Neuronal stem cell (in vitro differentiated cells): ENCODE results near the gene HOXA7.

Experiments used
- DNase-seq: peaks from one replicate; pipeline ENCODE4 v3.0.0-alpha.2; 2013; ENCODE audit warnings: low spot score
- H2AFZ ChIP-seq: one replicate; pipeline ENCODE4 v1.6.1; 2013; ENCODE audit warnings: mild to moderate bottlenecking, low read length, inconsistent platforms
- H2AK5ac ChIP-seq: 2 replicates; pipeline ENCODE4 v1.6.1; 2013; ENCODE audit warnings: low read depth, mild to moderate bottlenecking, inconsistent platforms, low read length, moderate library complexity, mixed read lengths
- H2BK120ac ChIP-seq: 2 replicates; pipeline ENCODE4 v1.6.1; 2013; ENCODE audit warnings: low read depth, mild to moderate bottlenecking, inconsistent platforms, low read length, moderate library complexity, mixed read lengths
- H2BK12ac ChIP-seq: one replicate; pipeline ENCODE4 v1.6.1; 2013; ENCODE audit warnings: low read length, inconsistent platforms
- H2BK15ac ChIP-seq: 2 replicates; pipeline ENCODE4 v1.6.1; 2013; ENCODE audit warnings: mild to moderate bottlenecking, low read length, inconsistent platforms, mixed read lengths
- H2BK5ac ChIP-seq: one replicate; pipeline ENCODE4 v1.6.1; 2013; ENCODE audit warnings: inconsistent platforms, mild to moderate bottlenecking, low read length, moderate library complexity
- H3K14ac ChIP-seq: one replicate; pipeline ENCODE4 v1.6.1; 2013; ENCODE audit warnings: low read length, inconsistent platforms
- H3K18ac ChIP-seq: 2 replicates; pipeline ENCODE4 v1.6.1; 2013; ENCODE audit warnings: low read length, inconsistent platforms
- H3K23ac ChIP-seq: 2 replicates; pipeline ENCODE4 v1.6.1; 2013; ENCODE audit warnings: low read depth, mild to moderate bottlenecking, mixed read lengths, low read length, inconsistent platforms; ENCODE audit not compliant: poor library complexity
- H3K27ac ChIP-seq: replicated peaks from 3 replicates; pipeline ENCODE4 v1.5.1; 2013; ENCODE audit warnings: low read length, inconsistent platforms
- H3K27me3 ChIP-seq, 3 experiments: 2 replicates each; pipeline ENCODE4 v1.6.1; 2013; ENCODE audit warnings: low read length in 3 of 3, mild to moderate bottlenecking in 2 of 3, inconsistent platforms in 1 of 3, low read depth in 1 of 3, mixed read lengths in 1 of 3, moderate library complexity in 1 of 3; ENCODE audit not compliant: control insufficient read depth in 3 of 3, insufficient read depth in 3 of 3
- H3K36me3 ChIP-seq, 2 donors: replicated peaks in 1 of 2; 2 replicates each; pipeline ENCODE4 v1.6.1; 2013; ENCODE audit warnings: low read length in 2 of 2; ENCODE audit not compliant: control insufficient read depth in 2 of 2, insufficient read depth in 2 of 2
- H3K4ac ChIP-seq: 2 replicates; pipeline ENCODE4 v1.6.1; 2013; ENCODE audit warnings: inconsistent platforms, mild to moderate bottlenecking, low read length, moderate library complexity
- H3K4me1 ChIP-seq, 2 donors: 1 replicate in 1 of 2; 2 replicates in 1 of 2; pipeline ENCODE4 v1.6.1; 2013; ENCODE audit warnings: low read length in 2 of 2, low read depth in 1 of 2; ENCODE audit not compliant: control insufficient read depth in 2 of 2, insufficient read depth in 1 of 2
- H3K4me2 ChIP-seq: one replicate; pipeline ENCODE4 v1.6.1; 2013; ENCODE audit warnings: mild to moderate bottlenecking, low read length, inconsistent platforms; ENCODE audit not compliant: insufficient read depth, poor library complexity, severe bottlenecking
- H3K4me3 ChIP-seq, 2 donors: 2 replicates each; pipeline ENCODE4 v1.5.1; 2013; ENCODE audit warnings: low read length in 2 of 2, mild to moderate bottlenecking in 2 of 2, inconsistent platforms in 1 of 2, moderate library complexity in 1 of 2
- H3K79me1 ChIP-seq: one replicate; pipeline ENCODE4 v1.6.1; 2013; ENCODE audit warnings: low read depth, mild to moderate bottlenecking, inconsistent platforms, low read length, moderate library complexity
- H3K9ac ChIP-seq: one replicate; pipeline ENCODE4 v1.6.1; 2013; ENCODE audit warnings: mild to moderate bottlenecking, low read depth, low read length, inconsistent platforms; ENCODE audit not compliant: poor library complexity
- H3K9me3 ChIP-seq, 2 donors: replicated peaks in 1 of 2; 2 replicates each; pipeline versions ENCODE3 to v1.6.1; 2013; ENCODE audit warnings: low read length in 2 of 2, mild to moderate bottlenecking in 2 of 2, inconsistent platforms in 1 of 2, low read depth in 1 of 2, mixed read lengths in 1 of 2, moderate library complexity in 1 of 2; ENCODE audit not compliant: control insufficient read depth in 2 of 2, insufficient read depth in 1 of 2
- H4K8ac ChIP-seq: one replicate; pipeline ENCODE4 v1.6.1; 2013; ENCODE audit warnings: low read depth, mild to moderate bottlenecking, inconsistent platforms, low read length, moderate library complexity
- H4K91ac ChIP-seq: one replicate; pipeline ENCODE4 v1.6.1; 2013; ENCODE audit warnings: low read length, low read depth, mild to moderate bottlenecking, inconsistent platforms; ENCODE audit not compliant: poor library complexity
- WGBS, 2 donors: extraction: QIAGEN DNeasy Blood & Tissue Kit; methylation state at CpG; one replicate each; pipeline ENCODE4 v1.1.7; 2013; ENCODE audit warnings: missing lambda C conversion rate in 2 of 2, mixed read lengths in 1 of 2; ENCODE audit not compliant: insufficient read length in 2 of 2, insufficient replicate concordance in 1 of 2; ENCODE audit errors: extremely low coverage in 2 of 2; 5-methylcytosine and 5-hydroxymethylcytosine counted together

HOXA7 gene

GRCh38 chr7:27148031-27148755 lies 8.3 kb downstream of the HOXA7 start:
- Histone ChIP-seq H2AFZ (no peak overlapping the region), H3K4me3 (no peak overlapping the region), H2AK5ac (no peak overlapping the region), H3K36me3 (no peaks in the 10 kb centered on the region), H3K9ac (no peak overlapping the region), H4K91ac (no peak overlapping the region), H3K79me1 (no peaks in the 10 kb centered on the region), H4K8ac (peak overlapping the region; percentile 1), H3K4me2 (no peak overlapping the region), H2BK15ac (no peak overlapping the region), H3K9me3 (peaks cover 3 to 32% of the 10 kb centered on the region in 2 donors), H3K23ac (no peak overlapping the region), H2BK12ac (no peak overlapping the region), H2BK120ac (no peak overlapping the region), H3K27ac (no peak overlapping the region), H3K18ac (no peak overlapping the region), H3K4ac (no peak overlapping the region), H3K4me1 (no peaks in the 10 kb centered on the region), H3K27me3 (peaks cover 72 to 99% (median 99%) of the 10 kb centered on the region in 3 experiments), H2BK5ac (no peak overlapping the region), H3K14ac (peak overlapping the region; percentile 27)
- DNase-seq = no peak
- no CpG with 5 or more reads among the region's 28 CpGs for WGBS, 2 donors

- no peak within 1 kb of the TSS for H4K91ac ChIP-seq
- H4K8ac ChIP-seq = peak within 1 kb of the TSS; percentile 1
- no peak within 1 kb of the TSS for H2BK5ac ChIP-seq
- H3K9ac ChIP-seq = no peak within 1 kb of the TSS
- peak within 1 kb of the TSS; percentile 44 for H3K14ac ChIP-seq
- no peak within 1 kb of the TSS for H2AK5ac ChIP-seq
- WGBS, 2 donors = no CpG with 5 or more reads among the region's 63 CpGs
- H2BK12ac ChIP-seq = no peak within 1 kb of the TSS
- no peaks in the 10 kb centered on the region for H3K79me1 ChIP-seq
- H3K27me3 ChIP-seq = peaks cover 72 to 99% (median 99%) of the 10 kb centered on the region in 3 experiments
- H3K4me3 ChIP-seq = no peak within 1 kb of the TSS
- H3K36me3 ChIP-seq = no peaks in the 10 kb centered on the region
- peak within 1 kb of the TSS; percentile 66 for H2AFZ ChIP-seq
- H2BK15ac ChIP-seq = no peak within 1 kb of the TSS
- H3K4ac ChIP-seq = no peak within 1 kb of the TSS
- no peaks in the 10 kb centered on the region for H3K4me1 ChIP-seq
- H3K27ac ChIP-seq = no peak within 1 kb of the TSS
- no peak within 1 kb of the TSS for H3K18ac ChIP-seq
- no peak within 1 kb of the TSS for H3K4me2 ChIP-seq
- peaks cover 3 to 28% of the 10 kb centered on the region in 2 donors for H3K9me3 ChIP-seq
- H3K23ac ChIP-seq = no peak within 1 kb of the TSS
- H2BK120ac ChIP-seq = no peak within 1 kb of the TSS
- no peak for DNase-seq
Observed at GRCh38 chr7:27147199-27148030, 9.1 kb downstream of the HOXA7 start, which contains the start of gene HOXA6. TSS of gene HOXA6 (minus strand) at chr7:27147774. CDS start at chr7:27147749, 25 bp downstream.

GRCh38 chr7:27146491-27147198 lies 9.8 kb downstream of the HOXA7 start:
- H3K79me1 ChIP-seq = no peaks in the 10 kb centered on the region
- no peak overlapping the region for H2BK12ac ChIP-seq
- no peak overlapping the region for H2AK5ac ChIP-seq
- no peak overlapping the region for H3K4me2 ChIP-seq
- no peak overlapping the region for H3K27ac ChIP-seq
- no peak overlapping the region for H2BK15ac ChIP-seq
- H3K27me3 ChIP-seq = peaks cover 72 to 99% (median 99%) of the 10 kb centered on the region in 3 experiments
- no peak overlapping the region for H3K4me3 ChIP-seq
- WGBS, 2 donors = no CpG with 5 or more reads among the region's 5 CpGs
- H3K36me3 ChIP-seq = no peaks in the 10 kb centered on the region
- peaks cover 3 to 26% of the 10 kb centered on the region in 2 donors for H3K9me3 ChIP-seq
- no peak overlapping the region for H3K23ac ChIP-seq
- H2BK5ac ChIP-seq = no peak overlapping the region
- H4K8ac ChIP-seq = no peak overlapping the region
- H3K4ac ChIP-seq = no peak overlapping the region
- DNase-seq = no peak
- no peak overlapping the region for H2AFZ ChIP-seq
- H4K91ac ChIP-seq = no peak overlapping the region
- H2BK120ac ChIP-seq = no peak overlapping the region
- H3K9ac ChIP-seq = no peak overlapping the region
- H3K18ac ChIP-seq = no peak overlapping the region
- H3K14ac ChIP-seq = peak overlapping the region; percentile 31
- H3K4me1 ChIP-seq = no peaks in the 10 kb centered on the region
